SJCRH30 (cell line): Measurements from ENCODE around the gene ALG1L2. TPM values are rescaled to one million over a fixed set of nuclear protein-coding genes. Genes with fewer than 3 reads are reported as not detected.
"Not testable (repeated sequence)": the region's sequence is repeated elsewhere in the genome, so short reads cannot be mapped to it uniquely, and the experiment has no call there.

Experiments
- DNase-seq, 2 experiments: peaks; one replicate each; pipeline ENCODE4 v3.0.0-alpha.2; 2015 to 2020
- H3K27ac ChIP-seq: fragments of 250-450 bp; sonication (Bioruptor Pico); 2 replicates; pipeline ENCODE4 v1.5.1; 2020; ENCODE audit warnings: mild to moderate bottlenecking, moderate library complexity
- H3K27me3 ChIP-seq: fragments of 250-450 bp; sonication (Bioruptor Pico); 2 replicates; pipeline ENCODE4 v1.5.1; 2020; ENCODE audit warnings: mild to moderate bottlenecking, moderate library complexity
- H3K36me3 ChIP-seq: fragments of 250-450 bp; sonication (Bioruptor Pico); 2 replicates; pipeline ENCODE4 v1.5.1; 2020; ENCODE audit warnings: mild to moderate bottlenecking, moderate library complexity
- H3K4me1 ChIP-seq: fragments of 250-450 bp; sonication (Bioruptor Pico); 2 replicates; pipeline ENCODE4 v1.5.1; 2020; ENCODE audit warnings: mild to moderate bottlenecking, moderate library complexity
- H3K4me3 ChIP-seq: fragments of 250-450 bp; sonication (Bioruptor Pico); 2 replicates; pipeline ENCODE4 v1.5.1; 2020; ENCODE audit warnings: mild to moderate bottlenecking, moderate library complexity
- H3K9me3 ChIP-seq: fragments of 250-450 bp; sonication (Bioruptor Pico); replicated peaks from 2 replicates; pipeline ENCODE4 v1.5.1; 2020; ENCODE audit warnings: mild to moderate bottlenecking, moderate library complexity
- total RNA-seq: library from RNA; depleted of rRNA; stranded (reverse); fragments of >200 nt; shearing (Covaris generic); gene quantifications from 2 replicates; pipeline ENCODE4 v1.2.3, GENCODE V29; 2014; rRNA removed

The ALG1L2 gene
- total RNA-seq, 1 experiment from 2014 or later: not detected

- not testable (repeated sequence) for H3K27me3 ChIP-seq, H3K4me1 ChIP-seq, H3K4me3 ChIP-seq, DNase-seq, H3K27ac ChIP-seq, H3K9me3 ChIP-seq, H3K36me3 ChIP-seq
These were observed 57.4 kb downstream of the ALG1L2 start for GRCh38 chr3:130138992-130139391.

GRCh38 chr3:130140756-130141155 is 59.1 kb downstream of the ALG1L2 start:
- not testable (repeated sequence) for H3K9me3 ChIP-seq, DNase-seq, H3K36me3 ChIP-seq, H3K27ac ChIP-seq, H3K4me3 ChIP-seq, H3K4me1 ChIP-seq, H3K27me3 ChIP-seq

- not testable (repeated sequence) for H3K27ac ChIP-seq, H3K4me3 ChIP-seq, H3K27me3 ChIP-seq, DNase-seq, H3K36me3 ChIP-seq, H3K4me1 ChIP-seq, H3K9me3 ChIP-seq
These were observed 62.2 kb downstream of the ALG1L2 start for GRCh38 chr3:130143648-130144327.

- H3K27ac ChIP-seq, DNase-seq, H3K36me3 ChIP-seq, H3K9me3 ChIP-seq, H3K4me3 ChIP-seq, H3K27me3 ChIP-seq, H3K4me1 ChIP-seq: not testable (repeated sequence)
These were observed 62.7 kb downstream of the ALG1L2 start for GRCh38 chr3:130144328-130144650.

- not testable (repeated sequence) for H3K9me3 ChIP-seq, H3K27me3 ChIP-seq, H3K4me3 ChIP-seq, H3K27ac ChIP-seq, H3K4me1 ChIP-seq, DNase-seq, H3K36me3 ChIP-seq
These were observed 63.8 kb downstream of the ALG1L2 start for GRCh38 chr3:130145456-130145855.

- not testable (repeated sequence) for DNase-seq, H3K4me1 ChIP-seq, H3K27ac ChIP-seq, H3K27me3 ChIP-seq, H3K4me3 ChIP-seq, H3K9me3 ChIP-seq, H3K36me3 ChIP-seq
These were observed 64.8 kb downstream of the ALG1L2 start for GRCh38 chr3:130146465-130146864.

Other genes with a start within 250 kb of the ALG1L2 start
- 22.1 and 22.3 TPM in 2 replicates for gene TMCC1, start 188.1 kb upstream of the ALG1L2 start, total RNA-seq
- not detected in 2 replicates for gene TRH, start 107.1 kb upstream of the ALG1L2 start, total RNA-seq